HUES6 (cell line): ENCODE data around the gene LAIR1.
"Not testable (repeated sequence)": the region's sequence is repeated elsewhere in the genome, so short reads cannot be mapped to it uniquely, and the experiment has no call there.

Experiments used
- H3K27ac ChIP-seq: 2 replicates; pipeline ENCODE4 v1.7.0; 2013; ENCODE audit warnings: low read depth, mild to moderate bottlenecking, low read length, inconsistent platforms
- H3K27me3 ChIP-seq: 2 replicates; pipeline ENCODE4 v1.6.1; 2013; ENCODE audit warnings: low read length; ENCODE audit not compliant: control insufficient read depth, insufficient read depth
- H3K36me3 ChIP-seq: 2 replicates; pipeline ENCODE4 v1.6.1; 2013; ENCODE audit warnings: low read length; ENCODE audit not compliant: control insufficient read depth, insufficient read depth
- H3K4me1 ChIP-seq: 2 replicates; pipeline ENCODE4 v1.6.1; 2013; ENCODE audit warnings: low read length; ENCODE audit not compliant: control insufficient read depth, insufficient read depth
- H3K4me3 ChIP-seq: 2 replicates; pipeline ENCODE4 v1.5.1; 2013; ENCODE audit warnings: low read depth, low read length
- H3K9ac ChIP-seq: one replicate; pipeline ENCODE4 v1.6.1; 2013; ENCODE audit warnings: mild to moderate bottlenecking, low read length
- H3K9me3 ChIP-seq: 2 replicates; pipeline ENCODE4 v1.6.1; 2013; ENCODE audit warnings: low read depth, low read length; ENCODE audit not compliant: control insufficient read depth, insufficient read depth

Gene LAIR1

GRCh38 chr19:54376610-54377285 lies 12.0 kb upstream of the LAIR1 start:
- Histone ChIP-seq H3K27ac (no peak overlapping the region), H3K36me3 (no peaks in the 10 kb centered on the region), H3K27me3 (peaks cover 13% of the 10 kb centered on the region), H3K9ac (no peak overlapping the region), H3K4me1 (no peaks in the 10 kb centered on the region), H3K4me3 (no peak overlapping the region), H3K9me3 (0 out of 2 replicates have a peak, but pooled peaks cover 4% of the 10 kb centered on the region)

- H3K9me3 ChIP-seq, H3K4me1 ChIP-seq, H3K36me3 ChIP-seq, H3K27ac ChIP-seq, H3K4me3 ChIP-seq, H3K9ac ChIP-seq: not testable (repeated sequence)
- peaks cover 13% of the 10 kb centered on the region for H3K27me3 ChIP-seq
Observed at GRCh38 chr19:54375181-54375938, 10.6 kb upstream of the LAIR1 start.

- H3K4me3 ChIP-seq = no peak overlapping the region
- H3K9me3 ChIP-seq = no peaks in the 10 kb centered on the region
- peaks cover 3% of the 10 kb centered on the region for H3K27me3 ChIP-seq
- no peaks in the 10 kb centered on the region for H3K4me1 ChIP-seq
- H3K9ac ChIP-seq = no peak overlapping the region
- no peak overlapping the region for H3K27ac ChIP-seq
- H3K36me3 ChIP-seq = no peaks in the 10 kb centered on the region
Observed at GRCh38 chr19:54373781-54374631, 9.3 kb upstream of the LAIR1 start.

- H3K9me3 ChIP-seq, H3K4me3 ChIP-seq, H3K27me3 ChIP-seq, H3K27ac ChIP-seq, H3K4me1 ChIP-seq, H3K36me3 ChIP-seq, H3K9ac ChIP-seq: not testable (repeated sequence)
Observed at GRCh38 chr19:54371453-54371852, 6.7 kb upstream of the LAIR1 start.

- not testable (repeated sequence) for H3K36me3 ChIP-seq, H3K9me3 ChIP-seq, H3K4me3 ChIP-seq, H3K27me3 ChIP-seq, H3K9ac ChIP-seq, H3K4me1 ChIP-seq, H3K27ac ChIP-seq
Observed at GRCh38 chr19:54370434-54370796, 5.7 kb upstream of the LAIR1 start.

GRCh38 chr19:54369688-54370433 lies 5.1 kb upstream of the LAIR1 start:
- not testable (repeated sequence) for H3K27ac ChIP-seq, H3K36me3 ChIP-seq, H3K27me3 ChIP-seq, H3K4me3 ChIP-seq, H3K9me3 ChIP-seq, H3K4me1 ChIP-seq, H3K9ac ChIP-seq

- H3K9ac ChIP-seq = no peak overlapping the region
- H3K4me3 ChIP-seq = no peak overlapping the region
- no peaks in the 10 kb centered on the region for H3K27me3 ChIP-seq
- no peak overlapping the region for H3K27ac ChIP-seq
- H3K9me3 ChIP-seq = no peaks in the 10 kb centered on the region
- H3K4me1 ChIP-seq = no peaks in the 10 kb centered on the region
- H3K36me3 ChIP-seq = no peaks in the 10 kb centered on the region
Observed at GRCh38 chr19:54369082-54369687, 4.5 kb upstream of the LAIR1 start.

- Histone ChIP-seq H3K27ac (no peak overlapping the region), H3K9me3 (no peaks in the 10 kb centered on the region), H3K4me1 (no peaks in the 10 kb centered on the region), H3K4me3 (no peak overlapping the region), H3K9ac (no peak overlapping the region), H3K27me3 (no peaks in the 10 kb centered on the region), H3K36me3 (no peaks in the 10 kb centered on the region)
Observed at GRCh38 chr19:54366811-54367210, 2.1 kb upstream of the LAIR1 start.

GRCh38 chr19:54365798-54366197 lies 1.1 kb upstream of the LAIR1 start:
- not testable (repeated sequence) for H3K9me3 ChIP-seq, H3K27me3 ChIP-seq, H3K36me3 ChIP-seq, H3K4me1 ChIP-seq, H3K27ac ChIP-seq, H3K9ac ChIP-seq, H3K4me3 ChIP-seq

- not testable (repeated sequence) for H3K27ac ChIP-seq
Observed at GRCh38 chr19:54361680-54362422, 2.9 kb downstream of the LAIR1 start.

More at GRCh38 chr19:54361680-54362422, 2.9 kb downstream of the LAIR1 start:
- H3K36me3 ChIP-seq, H3K4me3 ChIP-seq, H3K27me3 ChIP-seq, H3K4me1 ChIP-seq, H3K9me3 ChIP-seq, H3K9ac ChIP-seq: not testable (repeated sequence)
